Choroid plexus epithelial cell (primary cell): ENCODE data around the gene SECTM1.
A peak's percentile ranks its signal among the peaks of the same experiment; 100 is the strongest.

ENCODE experiments used
- DNase-seq: peaks from one replicate; pipeline ENCODE4 v3.0.0-alpha.2; 2010; ENCODE audit warnings: low read depth
- H3K4me3 ChIP-seq: 2 replicates; pipeline ENCODE4 v1.5.1; 2011; ENCODE audit warnings: low read depth, mild to moderate bottlenecking, control low read depth, low read length, moderate library complexity
- CTCF ChIP-seq: conservative IDR thresholded peaks from 2 replicates; pipeline ENCODE4 v1.5.1; 2011; ENCODE audit warnings: low read depth, mild to moderate bottlenecking, control low read depth, inconsistent platforms, low read length, moderate library complexity

The SECTM1 gene

GRCh38 chr17:82342361-82343079 lies 9.0 kb upstream of the SECTM1 start:
- TF ChIP-seq CTCF: no peak
- DNase-seq: no peak
- H3K4me3 ChIP-seq: no peak overlapping the region

GRCh38 chr17:82339634-82340580 lies 6.3 kb upstream of the SECTM1 start:
- H3K4me3 ChIP-seq: no peak overlapping the region
- DNase-seq: no peak
- TF ChIP-seq CTCF: no peak

- TF ChIP-seq CTCF: no peak
- DNase-seq: peak; percentile 73
- peak overlapping the region; percentile 32 for H3K4me3 ChIP-seq
These were observed 5.5 kb upstream of the SECTM1 start for GRCh38 chr17:82338858-82339633.

- H3K4me3 ChIP-seq: peak overlapping the region; percentile 33
- no peak for TF ChIP-seq CTCF
- peak; percentile 36 for DNase-seq
These were observed 1.2 kb upstream of the SECTM1 start for GRCh38 chr17:82334622-82335394.

GRCh38 chr17:82334204-82334621 lies 647 bp upstream of the SECTM1 start:
- no peak overlapping the region for H3K4me3 ChIP-seq
- no peak for TF ChIP-seq CTCF
- DNase-seq: no peak

GRCh38 chr17:82332669-82333278 lies 792 bp downstream of the SECTM1 start:
- TF ChIP-seq CTCF: no peak
- peak overlapping the region; percentile 48 for H3K4me3 ChIP-seq
- DNase-seq: peak; percentile 59
